ENCODE results near the gene DMRTC1B. TPM values are rescaled to one million over a fixed set of nuclear protein-coding genes. Genes with fewer than 3 reads are reported as not detected.
"Not testable (repeated sequence)": the region's sequence is repeated elsewhere in the genome, so short reads cannot be mapped to it uniquely, and the experiment has no call there.

The DMRTC1B gene
- total RNA-seq, 1 experiment from 2014 or later = not detected

DNA sequence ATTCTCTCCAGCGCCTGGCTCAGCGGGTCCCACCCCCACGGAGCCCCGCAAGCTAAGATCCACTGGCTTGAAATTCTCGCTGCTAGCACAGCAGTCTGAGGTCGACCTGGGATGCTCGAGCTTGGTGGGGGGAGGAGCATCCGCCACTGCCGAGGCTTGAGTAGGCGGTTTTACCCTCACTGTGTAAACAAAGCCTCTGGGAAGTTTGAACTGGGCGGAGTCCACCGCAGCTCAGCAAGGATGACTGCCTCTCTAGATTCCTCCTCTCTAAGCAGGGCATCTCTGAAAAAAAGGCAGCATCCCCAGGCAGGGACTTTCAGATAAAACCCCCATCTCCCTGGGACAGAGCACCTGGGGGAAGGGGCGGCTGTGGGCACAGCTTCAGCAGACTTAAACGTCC is 113.0 kb downstream of the DMRTC1B start:
- not testable (repeated sequence) for H3K23me2 ChIP-seq (ENCODE audit: insufficient read length, low read depth, low read length, poor library complexity, severe bottlenecking); H3K27me3 Mint-ChIP-seq (ENCODE audit: low read depth); H2BK12ac ChIP-seq (ENCODE audit: insufficient read length, low read depth, low read length); H4K8ac ChIP-seq (replicated peaks; ENCODE audit: insufficient read length, low read depth, low read length); H3K27ac ChIP-seq (ENCODE audit: insufficient read length, low read depth, low read length); H3K9ac ChIP-seq (ENCODE audit: extremely low read depth, insufficient read length, low read length); H3K4me1 Mint-ChIP-seq; H3K9me3 Mint-ChIP-seq; H3K4ac ChIP-seq (ENCODE audit: low read depth, low read length); H4K91ac ChIP-seq (ENCODE audit: insufficient read length, low read depth, low read length); H3K4me2 ChIP-seq (ENCODE audit: insufficient read depth, insufficient read length, low read length); H4K5ac ChIP-seq (ENCODE audit: insufficient read length, low read depth, low read length); H3K4me1 ChIP-seq (ENCODE audit: insufficient read depth, low read length); H2AK5ac ChIP-seq (ENCODE audit: insufficient read length, low read length); H3T11ph ChIP-seq (ENCODE audit: low read length); H3K14ac ChIP-seq (ENCODE audit: insufficient read depth, low read length); H3K27ac Mint-ChIP-seq; H3K27me3 ChIP-seq (ENCODE audit: insufficient read depth, low read length); DNase-seq; H3K4me3 Mint-ChIP-seq; H3K36me3 Mint-ChIP-seq (ENCODE audit: insufficient read depth in 1 of 3, low read depth in 3 of 3); H4K20me1 ChIP-seq (ENCODE audit: control insufficient read depth, insufficient read depth, insufficient read length); H2BK20ac ChIP-seq (ENCODE audit: low read depth, low read length, poor library complexity, severe bottlenecking); H2BK5ac ChIP-seq (ENCODE audit: insufficient read length, low read length); H3K18ac ChIP-seq (ENCODE audit: insufficient read length, low read depth, low read length); H2BK15ac ChIP-seq (ENCODE audit: low read depth, low read length); H3K23ac ChIP-seq (ENCODE audit: insufficient read length, low read depth, low read length); H2AFZ ChIP-seq (ENCODE audit: low read length); H3K9me3 ChIP-seq (ENCODE audit: control insufficient read depth, low read depth, low read length); H2BK120ac ChIP-seq (ENCODE audit: low read depth, low read length, poor library complexity, severe bottlenecking); H3K79me2 ChIP-seq (ENCODE audit: insufficient read depth, low read length); H3K79me1 ChIP-seq (ENCODE audit: insufficient read depth, low read depth, low read length, poor library complexity, severe bottlenecking); H3K56ac ChIP-seq (ENCODE audit: insufficient read length, low read depth, low read length)
- WGBS (ENCODE audit: extremely low coverage, insufficient read length, low lambda C conversion rate) = no CpG with 5 or more reads among the region's 14 CpGs

Other genes with a start within 250 kb of the DMRTC1B start
- gene HDAC8, start 204.0 kb upstream of the DMRTC1B start, total RNA-seq (2021) = 21.4 and 21.6 TPM in 2 replicates
- gene PHKA1, start 62.6 kb upstream of the DMRTC1B start, total RNA-seq (2021) = 6.5 and 6.6 TPM in 2 replicates
- not detected in 2 replicates for gene FAM236B, start 5.8 kb downstream of the DMRTC1B start, total RNA-seq (2021)
- not detected in 2 replicates for gene FAM236D, start 31.3 kb downstream of the DMRTC1B start, total RNA-seq (2021)
- not detected in 2 replicates for gene FAM236C, start 135.7 kb downstream of the DMRTC1B start, total RNA-seq (2021)
- gene FAM236A, start 161.3 kb downstream of the DMRTC1B start, total RNA-seq (2021) = not detected in 2 replicates
- not detected in 2 replicates for gene DMRTC1, start 166.9 kb downstream of the DMRTC1B start, total RNA-seq (2021)
- gene PABPC1L2B, start 226.0 kb downstream of the DMRTC1B start, total RNA-seq (2021) = 1.8 TPM in 2 replicates

Data from H9 (cell line).